HCT116 (cell line): ENCODE data around the gene SGSM2.

Source experiments
- CEBPB ChIP-seq: IDR thresholded peaks from 2 replicates; pipeline ENCODE4 v1.6.1; 2012; ENCODE audit warnings: low read depth
- CTCF ChIP-seq, 3 experiments: fragments of 200-600 bp in 1 of 3; sonication (generic) in 1 of 3; IDR thresholded peaks in 2 of 3; conservative IDR thresholded peaks in 1 of 3; 2 replicates each; pipeline ENCODE4 v1.5.1; 2012 to 2017; ENCODE audit warnings: low read depth in 2 of 3, low read length in 2 of 3, antibody characterized with exemption in 1 of 3, borderline replicate concordance in 1 of 3, control low read depth in 1 of 3, mild to moderate bottlenecking in 1 of 3, mixed read lengths in 1 of 3, mixed run types in 1 of 3, moderate library complexity in 1 of 3; ENCODE audit not compliant: insufficient read depth in 1 of 3
- EGR1 ChIP-seq: IDR thresholded peaks from 2 replicates; pipeline ENCODE4 v1.6.1; 2012; ENCODE audit warnings: low read depth
- EZH2 ChIP-seq: fragments of 200-600 bp; sonication (generic); IDR thresholded peaks from 2 replicates; pipeline ENCODE4 v1.6.1; 2017; ENCODE audit warnings: antibody characterized with exemption, mixed run types
- EZH2phosphoT487 ChIP-seq: fragments of 200-600 bp; IDR thresholded peaks from 2 replicates; pipeline ENCODE4 v1.6.1; 2018; ENCODE audit warnings: antibody characterized with exemption, borderline replicate concordance
- POLR2A ChIP-seq: IDR thresholded peaks from 2 replicates; pipeline ENCODE4 v1.7.0; 2011; ENCODE audit warnings: borderline replicate concordance; ENCODE audit not compliant: insufficient read depth, insufficient read length; ENCODE audit errors: extremely low read depth
- POLR2AphosphoS5 ChIP-seq: IDR thresholded peaks from 2 replicates; pipeline ENCODE4 v1.6.1; 2011; ENCODE audit warnings: mild to moderate bottlenecking, low read depth, low read length, moderate library complexity

DNA sequence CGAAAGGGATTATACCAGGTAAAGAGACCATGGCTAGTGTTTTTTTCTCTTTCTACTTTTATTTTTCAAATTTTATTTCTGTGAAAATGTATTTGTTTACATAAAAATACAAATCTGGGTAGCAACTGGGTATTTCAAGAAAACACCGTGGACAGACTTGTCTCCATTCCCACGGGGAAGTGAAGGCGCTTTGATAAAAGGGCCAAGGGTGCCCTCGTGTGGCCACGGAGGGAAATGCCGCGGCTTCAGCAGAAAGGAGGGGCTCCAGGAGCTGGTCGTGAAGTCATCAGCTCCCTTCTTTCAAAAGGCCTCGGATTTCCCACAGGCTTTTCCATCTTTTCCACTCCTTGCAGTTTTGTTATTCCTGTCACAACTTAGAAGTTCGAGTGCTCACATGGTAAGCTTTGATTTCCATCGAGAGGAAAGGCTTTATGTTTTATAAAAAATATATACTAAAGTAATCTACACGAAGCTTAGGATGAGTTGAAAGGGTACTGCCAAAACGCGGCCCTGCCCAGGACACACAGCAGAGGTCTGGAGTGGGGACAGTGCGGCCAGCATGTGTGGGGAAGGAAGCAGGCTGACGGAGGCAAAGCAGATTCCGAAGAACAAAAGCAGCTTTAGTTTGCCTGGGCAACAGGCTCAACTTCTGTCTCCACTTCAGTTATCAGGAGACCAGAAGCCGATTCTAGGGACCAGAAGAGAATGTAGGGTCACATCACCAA, 78.9 kb downstream of the SGSM2 start:
- TF ChIP-seq CEBPB (no peak), CTCF (IDR thresholded peaks at IDR 0.05 in 2 of 3, conservative IDR thresholded peaks at IDR 0.05 in 1 of 3; ENCODE audit: borderline replicate concordance in 1 of 3, insufficient read depth in 1 of 3, low read depth in 2 of 3, low read length in 2 of 3) (peak; percentile 89 to 97 (median 89)), POLR2A (no peak), EZH2phosphoT487 (no peak), EGR1 (no peak), EZH2 (no peak), POLR2AphosphoS5 (0 out of 2 replicates have a peak, but pooled peaks have one; percentile 22)
